Forelimb muscle (tissue), 1 donor: Measurements from ENCODE around the gene SH3RF3. TPM values are rescaled to one million over a fixed set of nuclear protein-coding genes. Genes with fewer than 3 reads are reported as not detected.
A peak's percentile ranks its signal among the peaks of the same experiment; 100 is the strongest.
"Not testable (repeated sequence)": the region's sequence is repeated elsewhere in the genome, so short reads cannot be mapped to it uniquely, and the experiment has no call there.

Source experiments
- DNase-seq: peaks from one replicate; pipeline ENCODE4 v3.0.0-alpha.2; 2013; ENCODE audit warnings: low read depth
- polyA plus RNA-seq: library from polyadenylated mRNA; unstranded; fragments of 120-200 nt; gene quantifications from one replicate; pipeline ENCODE4 v1.2.1, GENCODE V29; 2013; ENCODE audit not compliant: insufficient read length

Gene SH3RF3
- polyA plus RNA-seq, 1 donor = 3.9 TPM

DNA sequence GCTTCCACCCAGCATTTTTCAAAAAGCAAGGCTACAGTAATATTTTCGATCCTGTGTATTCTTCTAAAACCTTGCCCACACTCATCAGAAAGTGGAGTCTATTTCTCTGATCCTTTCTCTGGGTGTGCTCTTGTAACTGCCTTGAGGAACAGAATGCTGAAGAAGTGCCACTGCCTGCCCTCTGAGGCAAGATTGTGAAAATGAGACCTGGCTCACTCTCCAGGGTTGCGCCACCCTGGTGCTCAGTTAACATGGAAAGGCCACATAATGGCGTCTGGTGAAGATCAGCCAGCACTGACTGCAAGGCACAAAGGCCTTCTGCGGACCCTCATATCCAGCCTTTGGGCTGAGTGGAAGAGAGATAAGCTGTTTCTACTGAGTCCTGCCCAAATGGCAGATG is 11.2 kb upstream of the SH3RF3 start:
- no peak for DNase-seq

DNA sequence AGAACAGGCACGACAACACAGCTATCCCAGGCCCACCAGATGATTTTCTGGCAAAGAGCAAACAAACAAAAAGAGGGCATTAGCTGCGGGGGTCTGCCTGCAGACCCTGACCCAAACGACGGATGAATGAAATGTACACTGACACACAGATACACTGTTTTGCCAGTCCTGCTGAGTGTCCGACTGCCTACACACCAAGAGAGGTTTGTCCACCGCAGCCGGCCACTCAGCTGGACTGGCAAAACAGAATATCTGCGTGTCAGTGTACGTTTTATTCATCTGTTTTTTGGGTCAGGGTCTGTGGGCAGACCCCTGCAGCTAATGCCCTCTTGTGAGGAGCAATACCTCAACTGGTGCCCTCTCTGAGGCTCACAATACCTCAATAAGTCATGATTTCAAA is 10.7 kb upstream of the SH3RF3 start:
- no peak for DNase-seq

DNA sequence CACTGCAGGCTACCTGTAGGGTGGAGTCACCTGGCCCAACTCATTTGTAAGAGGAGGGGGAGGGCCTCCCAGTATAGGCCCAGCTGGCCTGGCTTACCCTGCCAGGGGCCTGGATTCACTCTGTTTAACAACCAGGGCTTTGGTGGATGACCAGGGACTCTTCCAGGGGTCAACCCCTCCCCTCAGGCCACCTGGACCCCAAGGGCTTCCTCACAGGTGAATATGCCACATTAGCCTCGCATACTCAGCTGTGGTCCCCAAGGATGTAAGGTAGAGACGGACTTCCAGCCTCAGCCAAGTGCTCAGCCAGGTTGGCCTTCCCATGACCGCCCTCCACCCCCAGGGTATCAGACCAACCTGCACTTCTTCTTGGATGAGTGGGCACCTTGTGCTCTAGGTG is 8.8 kb upstream of the SH3RF3 start:
- no peak for DNase-seq

DNA sequence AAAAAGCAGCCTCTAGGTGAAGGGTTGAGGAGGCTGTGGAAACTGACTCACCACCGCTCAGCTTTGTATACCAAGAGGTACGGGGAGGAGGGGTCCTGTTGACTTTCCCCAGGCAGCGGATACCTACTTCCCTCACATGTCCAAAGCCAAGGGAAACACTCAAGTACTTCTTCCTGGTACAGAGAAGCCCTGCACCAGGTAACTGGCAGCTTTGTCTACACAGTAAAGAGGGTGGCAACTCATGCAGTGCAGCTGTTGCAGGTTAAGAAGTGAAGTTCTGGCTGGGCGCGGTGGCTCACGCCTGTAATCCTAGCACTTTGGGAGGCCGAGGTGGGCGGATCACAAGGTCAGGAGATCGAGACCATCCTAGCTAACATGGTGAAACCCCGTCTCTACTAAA is 8.3 kb upstream of the SH3RF3 start:
- not testable (repeated sequence) for DNase-seq

DNA sequence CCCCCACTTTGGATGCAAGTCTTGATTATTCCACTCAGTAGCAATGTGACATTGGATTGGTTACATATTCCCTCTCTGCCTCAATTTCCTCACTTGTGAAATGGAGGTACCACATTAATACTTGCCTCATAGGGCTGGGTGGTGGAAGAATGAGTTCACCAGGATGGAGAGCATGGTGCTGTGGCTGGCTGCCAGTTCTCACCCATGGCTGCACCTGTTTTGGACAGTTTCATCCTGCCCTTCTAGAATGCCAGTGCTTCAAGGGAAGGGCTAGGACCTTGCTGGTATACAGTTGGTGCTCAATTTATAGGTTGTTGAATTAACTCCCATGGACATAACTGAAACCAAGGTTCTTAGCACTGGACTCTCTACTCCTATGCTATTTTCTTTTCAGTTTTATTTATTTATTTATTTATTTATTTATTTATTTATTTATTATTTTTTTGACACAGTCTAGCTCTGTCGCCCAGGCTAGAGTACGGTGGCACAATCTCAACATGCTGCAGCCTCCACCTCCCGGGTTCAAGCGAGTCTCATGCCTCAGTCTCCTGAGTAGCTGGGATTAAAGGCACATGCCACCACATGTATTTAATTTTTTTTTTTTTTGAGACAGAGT is 5.3 kb upstream of the SH3RF3 start:
- DNase-seq = no peak

DNA sequence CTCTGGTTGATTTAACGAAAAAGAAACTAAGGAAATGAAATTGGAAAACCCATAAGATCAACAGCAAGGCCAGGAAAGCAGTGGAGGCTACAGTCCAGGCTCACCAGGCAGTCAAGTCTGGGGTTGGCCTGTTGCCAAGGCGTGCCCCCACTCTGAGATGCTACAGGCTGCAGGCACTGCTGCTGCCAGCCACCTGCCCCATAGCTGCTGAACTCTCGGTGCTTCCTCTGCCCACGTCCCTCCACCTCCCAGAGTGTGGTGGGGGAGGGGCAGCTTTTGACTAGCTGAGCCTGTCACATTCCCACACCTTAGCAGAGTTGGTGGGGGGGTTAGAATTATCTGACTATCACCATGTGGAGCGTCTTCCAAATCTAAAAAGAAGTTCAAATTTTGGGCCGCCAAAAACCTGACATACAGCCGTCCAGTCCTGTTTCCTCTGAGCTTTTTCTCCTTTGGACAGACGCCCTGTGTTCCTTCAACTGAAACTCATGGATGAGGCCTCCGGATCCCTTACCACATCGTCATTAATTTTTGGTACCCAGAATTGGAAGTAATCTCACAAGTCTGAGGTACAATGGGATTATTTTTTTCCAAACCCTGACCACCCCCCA is 3.9 kb upstream of the SH3RF3 start:
- DNase-seq = no peak

DNA sequence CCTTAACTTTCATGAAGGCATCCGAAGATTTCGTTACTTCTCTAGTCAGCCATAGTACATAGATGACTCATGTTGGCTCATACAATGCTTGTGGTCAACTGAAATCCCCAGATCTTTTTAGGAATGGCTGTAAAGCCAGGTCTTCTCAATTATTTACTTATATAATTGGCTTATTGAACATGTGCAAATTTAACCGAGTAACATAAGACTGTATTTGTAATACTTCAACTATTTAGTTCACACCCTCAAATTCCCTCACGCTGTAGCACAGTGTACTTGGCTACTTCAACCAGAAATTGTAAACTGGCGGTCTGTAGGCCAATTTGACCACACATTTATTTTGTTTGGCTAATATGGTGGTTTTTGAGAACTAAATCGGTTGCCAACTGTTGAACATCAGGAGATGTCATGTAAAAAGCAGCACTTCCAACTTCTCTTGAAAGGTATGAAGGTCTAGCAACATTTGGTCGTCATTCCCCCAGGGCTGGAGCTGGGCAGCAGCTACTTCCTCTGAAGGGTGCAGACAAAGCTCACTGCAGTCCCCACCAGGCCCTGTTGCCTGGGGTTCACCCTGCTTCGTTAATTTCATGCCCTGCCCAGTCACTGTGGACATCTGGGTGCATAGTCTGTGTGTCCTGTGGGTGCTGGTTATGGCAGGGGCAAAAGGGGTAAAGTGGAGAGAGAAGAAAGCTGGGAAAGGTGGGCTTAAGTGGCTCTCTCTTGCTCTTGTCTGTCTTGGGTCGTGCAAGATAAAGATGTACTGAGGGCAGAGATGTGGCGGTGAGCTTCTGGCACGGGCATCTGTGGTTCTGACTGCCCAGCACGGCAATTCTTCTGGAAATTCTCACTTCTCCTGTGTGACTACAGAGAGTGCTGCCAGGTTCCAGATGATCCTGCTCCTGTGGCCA is 3.2 kb upstream of the SH3RF3 start:
- no peak for DNase-seq

DNA sequence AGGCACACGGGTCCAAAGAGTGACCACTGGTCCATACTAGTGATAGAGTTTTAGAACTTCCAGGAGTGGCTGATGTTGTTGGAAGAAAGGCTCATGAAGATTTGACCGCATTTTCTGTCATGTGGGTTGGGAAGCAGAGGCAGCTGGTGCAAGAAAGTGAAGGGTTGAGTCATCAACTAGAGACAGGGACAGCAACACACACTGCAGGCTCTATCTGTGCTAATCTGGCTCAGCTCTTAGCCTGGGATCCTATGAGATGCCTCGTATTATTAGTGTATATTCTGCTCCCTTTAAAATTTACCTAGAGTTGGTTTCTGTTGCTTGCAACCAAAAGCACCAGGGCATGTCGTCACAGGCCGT is 2.5 kb upstream of the SH3RF3 start:
- DNase-seq = no peak

DNA sequence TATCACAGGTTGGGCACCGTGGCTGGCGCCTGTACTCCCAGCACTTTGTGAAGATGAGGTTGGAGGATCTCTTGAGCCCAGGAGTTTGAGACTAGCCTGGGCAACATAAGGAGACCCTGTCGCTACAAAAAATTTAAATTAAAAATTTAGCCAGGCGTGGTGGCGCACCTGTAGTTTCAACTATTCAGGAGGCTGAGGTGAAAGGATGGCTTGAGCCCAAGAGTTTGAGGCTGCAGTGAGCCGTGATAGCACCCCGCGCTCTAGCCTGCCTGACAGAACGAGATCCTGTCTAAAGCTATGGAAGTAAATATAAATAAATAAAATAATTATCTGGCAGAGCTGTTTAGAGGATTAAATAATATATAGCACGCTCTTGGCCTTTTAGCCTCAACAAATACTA is 1.4 kb upstream of the SH3RF3 start:
- no peak for DNase-seq

DNA sequence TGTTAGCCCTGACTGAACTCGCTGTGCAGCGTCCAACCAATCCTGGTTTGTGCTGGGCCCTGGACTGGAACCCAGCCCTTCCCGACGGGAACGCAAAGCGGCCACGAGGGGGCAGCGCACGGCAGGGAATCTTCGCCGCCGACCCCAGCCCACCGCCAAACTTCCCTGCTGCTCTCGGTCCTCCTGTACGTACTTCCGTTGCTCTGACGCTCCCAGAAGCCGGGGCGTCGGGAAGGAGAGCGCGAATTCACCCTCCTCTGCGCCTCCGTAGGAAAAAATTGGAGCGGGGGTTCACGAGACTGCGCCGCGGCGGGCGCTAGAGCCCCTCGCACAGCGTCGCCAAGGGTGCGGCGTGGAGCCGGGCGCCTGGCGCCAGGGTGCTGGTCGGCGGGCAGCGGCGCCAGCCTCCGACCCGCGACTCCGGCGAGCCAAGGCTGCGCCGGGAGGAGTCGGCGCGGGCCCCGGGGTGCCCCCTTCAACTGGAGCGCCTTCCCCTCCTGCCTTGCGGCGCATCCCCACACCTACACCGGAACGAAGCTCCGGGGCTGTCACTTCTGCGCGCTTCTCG is 873 bp upstream of the SH3RF3 start:
- peak; percentile 53 for DNase-seq

DNA sequence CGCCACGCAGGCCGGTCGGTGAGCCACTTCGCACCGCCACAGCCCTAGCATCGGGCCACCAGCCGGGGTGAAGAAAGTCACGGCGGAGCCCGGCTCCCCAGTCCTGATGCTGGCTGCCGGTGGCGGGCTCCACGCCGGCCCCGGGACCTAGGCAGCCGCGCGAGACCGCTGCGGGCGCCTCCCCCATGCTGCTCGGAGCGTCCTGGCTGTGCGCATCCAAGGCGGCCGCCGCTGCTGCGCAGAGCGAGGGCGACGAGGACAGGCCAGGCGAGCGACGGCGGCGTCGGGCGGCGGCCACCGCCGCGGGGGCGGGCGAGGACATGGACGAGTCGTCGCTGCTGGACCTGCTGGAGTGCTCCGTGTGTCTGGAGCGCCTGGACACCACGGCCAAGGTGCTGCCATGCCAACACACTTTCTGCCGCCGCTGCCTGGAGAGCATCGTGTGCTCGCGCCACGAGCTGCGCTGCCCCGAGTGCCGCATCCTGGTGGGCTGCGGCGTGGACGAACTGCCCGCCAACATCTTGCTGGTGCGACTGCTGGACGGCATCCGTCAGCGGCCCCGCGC is 433 bp downstream of the SH3RF3 start:
- DNase-seq = no peak

DNA sequence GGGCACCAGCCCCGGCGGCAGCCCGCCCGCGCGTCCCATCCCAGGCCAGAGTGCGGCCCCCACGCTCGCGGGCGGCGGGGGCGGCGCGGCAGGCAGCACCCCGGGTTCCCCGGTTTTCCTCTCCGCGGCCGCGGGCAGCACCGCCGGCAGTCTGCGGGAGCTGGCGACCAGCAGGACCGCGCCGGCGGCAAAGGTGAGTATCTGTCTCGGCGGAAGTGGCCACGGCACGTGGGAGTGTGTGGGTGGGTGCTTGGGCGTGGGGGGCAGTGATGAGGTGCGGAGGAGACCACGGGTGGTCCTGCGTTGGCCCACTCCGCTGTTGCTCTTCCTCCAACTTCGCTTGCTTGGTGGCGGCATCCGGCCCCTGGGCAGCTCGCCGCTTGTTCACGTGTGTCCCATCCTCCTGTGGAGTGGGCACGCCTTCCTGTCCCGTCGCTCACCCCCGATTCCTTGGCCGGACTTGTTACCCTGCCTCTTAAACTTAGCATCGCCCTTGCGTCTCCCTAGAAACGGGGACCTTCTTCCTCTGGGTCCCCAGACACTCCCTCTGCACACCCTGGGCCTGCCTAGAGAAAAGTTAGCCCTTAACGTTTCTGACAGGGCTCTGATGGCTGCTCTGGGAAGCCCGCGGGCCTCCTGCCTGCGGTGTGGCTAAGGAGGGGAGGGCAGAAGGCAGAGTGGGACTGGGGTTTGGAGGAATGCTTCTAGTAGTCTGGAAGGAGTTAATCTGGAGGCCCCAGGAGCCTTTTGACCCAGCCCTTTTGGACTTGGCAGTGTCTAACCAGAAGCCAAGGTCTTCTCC is 1.1 kb downstream of the SH3RF3 start:
- no peak for DNase-seq

DNA sequence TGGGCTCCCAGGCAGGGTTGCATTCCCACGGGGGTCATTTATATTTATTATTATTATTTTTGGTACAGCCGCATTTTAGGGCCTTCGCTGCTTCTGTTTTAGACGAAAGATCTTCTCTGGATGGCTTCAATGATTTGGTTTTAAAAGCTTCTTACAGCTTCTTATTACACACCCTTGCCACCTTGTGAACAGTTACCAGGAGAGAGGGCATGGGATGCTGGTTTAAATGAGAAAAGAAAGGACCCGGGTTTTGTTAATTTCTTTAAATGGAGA is 1.7 kb downstream of the SH3RF3 start:
- DNase-seq = no peak

DNA sequence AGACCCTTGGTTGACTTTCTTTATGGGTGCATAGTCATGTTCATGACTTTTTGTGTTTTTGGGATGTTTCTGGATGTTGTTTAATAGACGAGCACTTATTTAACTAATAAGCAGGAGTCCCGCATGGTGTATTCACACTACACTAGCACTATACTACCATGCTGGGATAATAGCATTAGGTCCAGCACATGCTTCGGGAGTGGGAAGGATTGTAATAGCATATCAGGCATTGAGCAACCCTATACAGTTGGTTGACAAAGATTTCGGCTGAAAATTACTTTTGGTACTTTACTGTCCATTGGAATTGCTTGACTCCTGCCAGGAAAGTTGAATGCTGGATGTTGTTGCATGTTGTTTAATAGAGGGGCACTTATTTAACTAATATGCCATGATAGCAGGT is 2.8 kb downstream of the SH3RF3 start:
- DNase-seq = no peak

DNA sequence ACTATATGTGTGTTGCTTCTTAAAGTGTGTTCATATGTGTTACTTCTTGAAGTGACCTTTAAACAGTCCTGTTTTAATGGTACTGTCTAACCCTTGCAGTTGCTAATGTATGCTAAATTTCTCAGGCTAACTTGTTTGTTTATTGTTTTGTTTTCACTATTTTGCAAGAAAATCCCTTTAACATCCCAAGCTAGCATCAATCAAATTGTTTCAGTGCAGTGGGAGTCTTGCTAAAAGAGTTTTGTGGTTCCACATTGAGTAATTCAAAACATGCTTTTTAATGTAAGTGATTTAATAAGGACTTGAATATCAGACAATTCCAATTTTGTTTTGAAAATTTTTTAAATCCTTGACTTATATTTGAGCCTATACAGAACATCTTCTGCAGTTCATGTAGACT is 3.6 kb downstream of the SH3RF3 start:
- no peak for DNase-seq

DNA sequence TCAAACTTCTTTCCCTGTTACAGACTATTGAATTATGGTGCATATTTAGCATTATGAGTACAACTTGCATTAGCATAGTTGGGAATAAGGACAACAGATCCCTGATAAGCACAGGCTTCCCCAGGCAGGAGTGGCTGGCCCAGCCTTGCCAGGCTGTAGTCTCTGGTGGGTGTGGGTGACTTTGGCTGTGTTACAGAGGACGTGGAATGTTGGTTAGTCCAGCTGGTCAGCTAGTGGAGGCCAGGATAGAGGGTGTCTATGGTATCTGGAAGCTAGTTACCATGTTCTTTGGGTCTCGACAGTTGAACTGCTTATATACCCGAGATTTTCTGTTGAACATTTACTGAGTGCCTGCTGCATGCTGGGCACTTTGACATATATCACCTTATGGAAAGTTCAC is 4.7 kb downstream of the SH3RF3 start:
- no peak for DNase-seq

DNA sequence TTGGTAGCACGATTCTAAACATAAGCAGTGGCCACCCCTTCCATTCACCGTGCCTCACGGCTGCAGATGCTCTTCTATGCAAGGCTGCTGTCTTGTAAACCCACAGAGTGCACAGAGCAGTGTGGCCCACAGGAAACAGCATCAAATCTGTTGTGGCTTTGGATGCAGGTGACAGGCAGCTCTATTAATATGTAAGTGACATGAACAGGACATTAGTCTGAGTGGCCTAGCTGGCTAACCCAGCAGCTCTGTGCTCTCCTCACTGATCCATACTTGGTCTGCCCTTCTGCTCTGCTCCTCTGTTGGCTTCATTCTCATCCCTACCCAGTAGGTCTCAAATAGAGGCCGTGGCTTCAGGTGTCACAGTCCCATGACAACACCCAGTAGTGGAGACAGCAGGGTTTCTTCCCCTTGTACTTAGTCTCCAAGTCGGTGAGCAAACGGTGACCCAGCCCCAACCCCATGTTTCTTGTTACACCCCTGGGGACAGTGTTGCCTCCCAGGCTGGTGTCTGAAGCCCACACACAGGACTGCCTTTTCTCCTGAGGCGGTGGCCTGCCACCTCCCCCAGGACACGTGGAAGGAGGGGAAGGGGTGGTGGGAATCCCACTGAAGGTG is 5.8 kb downstream of the SH3RF3 start:
- no peak for DNase-seq

DNA sequence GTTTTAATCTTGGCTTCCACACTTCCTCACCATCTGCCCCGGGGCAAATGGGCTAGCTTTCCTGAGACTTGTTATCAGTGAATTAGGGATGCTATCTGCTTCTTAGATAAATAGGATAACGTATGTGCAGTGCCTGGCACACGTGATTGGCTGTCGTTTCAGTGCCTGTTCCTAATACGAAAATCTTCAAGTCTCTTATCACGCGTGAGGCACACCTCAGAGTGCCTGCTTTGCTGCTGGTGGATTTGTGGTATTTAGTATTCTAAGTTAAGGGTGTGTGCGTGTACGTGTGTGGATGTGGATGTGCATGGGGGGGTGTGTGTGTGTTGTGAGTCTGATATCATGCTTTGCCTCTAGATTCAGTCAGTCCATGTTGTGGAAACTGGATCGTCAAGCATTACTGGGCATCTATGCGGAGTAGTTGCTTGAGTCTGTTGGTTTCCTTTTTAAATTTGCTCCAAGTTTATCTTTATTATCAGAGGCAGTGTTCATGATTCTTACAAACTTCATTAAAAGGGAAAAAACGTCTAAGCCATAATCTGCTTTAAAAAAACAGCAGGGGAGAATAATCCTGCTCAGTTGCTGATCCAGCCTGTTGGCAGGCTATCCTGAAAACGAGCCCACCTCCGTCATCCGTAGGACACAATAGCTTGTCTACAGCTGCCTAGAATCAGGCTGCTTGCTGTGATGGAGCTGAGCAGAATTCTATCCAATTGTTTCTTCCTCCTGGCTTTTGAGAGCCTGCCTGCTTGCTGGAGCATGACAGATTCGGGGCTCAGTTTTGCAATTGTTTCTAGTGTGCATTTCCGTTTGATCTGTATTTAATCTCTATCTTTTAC is 6.6 kb downstream of the SH3RF3 start:
- DNase-seq = peak; percentile 65

DNA sequence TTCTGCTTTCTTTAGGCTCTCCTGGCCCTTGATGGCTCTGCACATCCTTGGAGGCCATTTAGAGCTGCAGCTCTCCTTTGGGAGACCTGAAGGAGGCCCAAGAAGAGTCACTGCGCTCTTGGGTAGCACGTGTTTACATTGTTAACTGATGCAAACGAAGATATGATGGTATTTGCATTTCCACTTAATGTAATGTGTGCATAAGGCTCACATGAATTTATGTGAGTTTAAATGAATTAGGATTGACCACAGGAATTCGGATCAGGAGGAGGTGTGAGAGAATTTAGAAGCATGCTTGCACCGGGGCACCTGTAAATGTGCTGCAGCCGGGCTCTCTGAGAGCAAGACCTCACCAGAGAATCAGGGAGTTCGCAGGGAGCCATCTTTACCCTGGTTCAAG is 7.5 kb downstream of the SH3RF3 start:
- no peak for DNase-seq

DNA sequence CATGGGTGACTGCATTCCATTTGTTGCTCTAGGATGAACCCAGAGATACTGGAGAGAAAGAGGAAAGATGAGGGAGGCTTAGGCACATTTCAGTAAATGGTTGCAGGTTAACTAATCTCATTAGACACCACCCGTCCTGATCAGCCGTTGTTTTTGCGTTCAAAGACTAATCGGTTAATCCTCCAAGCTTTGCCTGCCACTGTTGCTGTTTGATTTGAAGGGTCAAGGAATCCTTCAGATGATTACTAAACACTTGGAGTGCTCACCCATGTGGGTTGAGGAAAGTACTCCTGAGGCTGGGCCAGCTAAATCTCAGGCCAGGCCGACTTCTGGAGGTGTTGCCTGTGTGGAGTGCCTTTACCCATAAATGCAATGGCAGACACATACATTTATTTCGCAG is 8.6 kb downstream of the SH3RF3 start:
- DNase-seq = no peak
